GM20000 (cell line): ENCODE measurements around the gene TCF7L2.
"Not testable (repeated sequence)": the region's sequence is repeated elsewhere in the genome, so short reads cannot be mapped to it uniquely, and the experiment has no call there.

Source experiments
- DNase-seq: peaks from one replicate; pipeline ENCODE4 v3.0.0; 2012; ENCODE audit warnings: low spot score
- CTCF ChIP-seq: IDR thresholded peaks from 2 replicates; pipeline ENCODE4 v1.5.1; 2012; ENCODE audit warnings: mild to moderate bottlenecking, control low read depth; ENCODE audit errors: extremely low read depth, missing control alignments

The TCF7L2 gene

GRCh38 chr10:113103131-113103840, 153.2 kb downstream of the TCF7L2 start:
- TF ChIP-seq CTCF, result no peak
- DNase-seq, result no peak

GRCh38 chr10:113104047-113104446, 154.0 kb downstream of the TCF7L2 start:
- no peak for DNase-seq
- TF ChIP-seq CTCF, result no peak

GRCh38 chr10:113108194-113108835, 158.3 kb downstream of the TCF7L2 start:
- no peak for DNase-seq
- peak; percentile 14 for TF ChIP-seq CTCF

- TF ChIP-seq CTCF, result no peak
- no peak for DNase-seq
These were observed 158.9 kb downstream of the TCF7L2 start for GRCh38 chr10:113108948-113109347.

GRCh38 chr10:113109482-113109881, 159.4 kb downstream of the TCF7L2 start:
- DNase-seq, result not testable (repeated sequence)

GRCh38 chr10:113111260-113111659, 161.2 kb downstream of the TCF7L2 start:
- no peak for DNase-seq
- TF ChIP-seq CTCF, result no peak

- DNase-seq, result no peak
- TF ChIP-seq CTCF, result no peak
These were observed 162.1 kb downstream of the TCF7L2 start for GRCh38 chr10:113111900-113112853.
